HG03095 (cell line): ENCODE results near the gene AKAP10.
"Not testable (repeated sequence)": the region's sequence is repeated elsewhere in the genome, so short reads cannot be mapped to it uniquely, and the experiment has no call there.

Experiments
- ATAC-seq: cut with Tn5 transposase; IDR thresholded peaks from one replicate; pipeline ENCODE4 v1.9.1; 2021; ENCODE audit warnings: moderate library complexity; ENCODE audit not compliant: unreplicated experiment

AKAP10 gene

DNA sequence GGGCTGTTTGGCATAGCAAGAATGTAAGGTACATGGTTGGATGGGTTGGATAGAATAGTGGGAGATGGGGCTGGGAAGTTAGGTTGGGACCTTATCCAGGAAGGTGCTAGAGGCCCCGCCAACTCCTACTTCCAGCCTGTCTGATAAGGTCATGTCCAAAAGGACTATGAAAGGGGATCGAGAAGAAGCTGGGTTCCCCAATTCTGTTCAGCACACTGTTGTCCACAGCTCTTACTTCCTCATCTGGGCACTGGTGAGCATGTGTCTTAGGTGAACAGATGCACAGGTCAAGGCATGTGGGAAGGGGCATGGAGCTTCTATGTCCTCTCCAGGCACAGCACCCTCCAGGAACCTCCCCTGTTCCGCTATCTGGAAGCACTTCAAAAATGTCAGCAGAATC, 104.3 kb downstream of the AKAP10 start:
- no peak for ATAC-seq

- no peak for ATAC-seq
These were observed 109.6 kb downstream of the AKAP10 start for GRCh38 chr17:19868079-19868395.

GRCh38 chr17:19867329-19868078, 110.1 kb downstream of the AKAP10 start, which contains the start of gene ULK2:
Gene ULK2, minus strand, starts transcription at chr17:19867936. Its CDS starts 519 bp downstream, at chr17:19867417.
- ATAC-seq = peak; percentile 45

GRCh38 chr17:19867079-19867328, 110.6 kb downstream of the AKAP10 start:
- peak; percentile 49 for ATAC-seq

- ATAC-seq = no peak
These were observed 112.6 kb downstream of the AKAP10 start for GRCh38 chr17:19865021-19865420.

DNA sequence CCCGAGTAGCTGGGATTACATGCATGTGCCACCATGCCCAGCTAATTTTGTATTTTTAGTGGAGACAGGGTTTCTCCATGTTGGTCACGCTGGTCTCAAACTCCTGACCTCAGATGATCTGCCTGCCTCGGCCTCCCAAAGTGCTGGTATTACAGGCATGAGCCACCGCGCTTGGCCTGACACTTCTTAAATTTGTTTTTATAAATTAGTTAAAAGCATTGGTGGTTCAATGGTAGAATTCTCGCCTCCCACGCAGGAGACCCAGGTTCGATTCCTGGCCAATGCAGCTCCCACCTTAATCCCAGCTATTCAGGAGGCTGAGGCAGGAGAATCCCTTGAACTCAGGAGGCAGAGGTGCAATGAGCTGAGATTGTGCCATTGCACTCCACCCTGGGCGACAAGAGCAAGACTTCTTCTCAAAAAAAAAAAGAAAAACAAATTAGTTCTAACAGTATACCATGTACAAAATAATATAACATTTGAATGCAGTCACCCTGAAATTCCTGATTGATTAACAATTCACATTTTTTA, 116.9 kb downstream of the AKAP10 start:
- not testable (repeated sequence) for ATAC-seq

GRCh38 chr17:19857640-19858039, 120.0 kb downstream of the AKAP10 start:
- no peak for ATAC-seq
